COLO829 (cell line): ENCODE data around the gene VWA1.
"Not testable (repeated sequence)": the region's sequence is repeated elsewhere in the genome, so short reads cannot be mapped to it uniquely, and the experiment has no call there.

Source experiments
- DNase-seq: peaks from one replicate; pipeline ENCODE4 v3.0.0; 2012; ENCODE audit warnings: low spot score

VWA1 gene

DNA sequence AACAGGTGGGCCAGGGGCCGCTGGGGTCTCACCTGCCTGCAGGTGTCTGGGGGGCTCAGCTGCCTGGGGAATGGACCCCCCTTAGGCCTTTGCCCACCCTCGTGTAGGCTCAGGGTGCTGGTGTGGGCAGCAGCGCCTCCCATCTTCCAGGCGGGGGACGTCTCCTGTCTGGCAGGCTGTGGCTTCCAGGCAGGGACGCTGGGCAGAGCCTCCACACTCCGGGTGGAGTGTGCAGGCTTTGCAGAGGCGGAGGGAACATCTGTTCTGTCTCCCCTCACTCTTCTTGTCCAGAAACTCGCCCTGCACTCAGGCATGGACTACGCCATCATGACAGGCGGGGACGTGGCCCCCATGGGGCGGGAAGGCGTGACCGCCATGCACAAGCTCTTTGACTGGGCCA lies 20.4 kb downstream of the VWA1 start:
- not testable (repeated sequence) for DNase-seq

DNA sequence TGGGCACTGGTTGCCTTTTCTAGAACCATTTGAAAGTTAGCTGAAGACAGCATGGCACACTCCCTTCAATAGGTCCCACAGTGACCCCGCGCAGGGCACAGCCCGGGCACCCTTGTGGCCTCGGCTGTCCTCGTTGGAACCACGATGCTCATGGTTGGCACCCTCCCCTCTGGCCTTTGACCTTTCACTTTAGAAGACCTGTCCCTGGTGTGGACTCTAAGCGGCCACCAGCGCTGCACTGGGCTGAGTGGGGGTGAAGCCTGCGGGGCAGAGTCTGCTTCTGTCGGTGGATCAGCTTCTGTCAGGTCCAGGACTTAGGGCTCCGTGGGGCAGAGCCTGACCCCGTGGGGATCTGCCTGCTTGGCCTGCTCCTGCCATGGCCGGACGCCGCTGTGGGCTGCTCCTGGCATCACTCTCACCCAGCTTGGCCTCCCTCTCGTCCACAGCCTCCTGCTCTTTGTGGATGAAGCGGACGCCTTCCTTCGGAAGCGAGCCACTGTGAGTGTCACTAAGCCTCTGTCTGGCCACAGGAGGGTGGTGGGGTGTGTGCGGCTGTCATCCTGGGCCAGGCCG lies 21.3 kb downstream of the VWA1 start:
- DNase-seq: not testable (repeated sequence)

DNA sequence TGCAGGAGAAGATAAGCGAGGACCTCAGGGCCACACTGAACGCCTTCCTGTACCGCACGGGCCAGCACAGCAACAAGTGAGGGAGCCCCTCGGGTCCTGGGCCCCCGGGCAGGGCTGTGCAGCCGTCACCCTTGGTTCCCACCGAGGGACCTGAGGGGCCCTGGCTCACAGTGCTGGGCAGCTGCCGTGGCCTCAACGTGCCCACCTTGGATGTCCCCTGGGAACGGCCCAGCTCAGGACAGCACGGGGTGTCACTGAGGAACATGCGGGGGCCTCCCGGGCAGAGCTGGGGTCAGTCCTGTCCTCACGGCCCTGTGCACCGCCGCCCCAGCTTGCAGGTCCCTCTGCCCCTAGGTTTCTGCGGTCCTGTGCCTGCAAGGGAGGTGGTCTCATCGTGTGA lies 23.7 kb downstream of the VWA1 start:
- not testable (repeated sequence) for DNase-seq

DNA sequence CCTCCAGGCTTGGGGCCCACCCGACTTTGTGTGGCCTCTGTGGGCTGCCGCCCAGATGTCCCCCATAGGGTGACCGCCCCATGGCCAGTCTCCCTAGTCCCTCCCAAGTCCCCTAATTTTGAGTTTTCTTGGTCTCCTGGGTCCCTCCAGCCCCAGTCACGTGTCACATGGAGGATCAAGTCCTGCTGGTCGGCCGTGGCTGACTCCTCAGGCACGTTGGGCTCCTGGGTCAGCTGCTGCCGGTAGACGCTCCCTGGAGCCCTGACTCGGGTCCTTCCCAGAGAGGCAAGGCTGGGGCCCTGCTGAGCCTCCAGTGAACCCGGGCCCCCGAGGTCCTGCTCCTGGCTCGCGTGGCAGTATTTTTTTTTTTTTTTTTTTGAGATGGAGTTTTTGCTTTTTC lies 24.2 kb downstream of the VWA1 start:
- not testable (repeated sequence) for DNase-seq

DNA sequence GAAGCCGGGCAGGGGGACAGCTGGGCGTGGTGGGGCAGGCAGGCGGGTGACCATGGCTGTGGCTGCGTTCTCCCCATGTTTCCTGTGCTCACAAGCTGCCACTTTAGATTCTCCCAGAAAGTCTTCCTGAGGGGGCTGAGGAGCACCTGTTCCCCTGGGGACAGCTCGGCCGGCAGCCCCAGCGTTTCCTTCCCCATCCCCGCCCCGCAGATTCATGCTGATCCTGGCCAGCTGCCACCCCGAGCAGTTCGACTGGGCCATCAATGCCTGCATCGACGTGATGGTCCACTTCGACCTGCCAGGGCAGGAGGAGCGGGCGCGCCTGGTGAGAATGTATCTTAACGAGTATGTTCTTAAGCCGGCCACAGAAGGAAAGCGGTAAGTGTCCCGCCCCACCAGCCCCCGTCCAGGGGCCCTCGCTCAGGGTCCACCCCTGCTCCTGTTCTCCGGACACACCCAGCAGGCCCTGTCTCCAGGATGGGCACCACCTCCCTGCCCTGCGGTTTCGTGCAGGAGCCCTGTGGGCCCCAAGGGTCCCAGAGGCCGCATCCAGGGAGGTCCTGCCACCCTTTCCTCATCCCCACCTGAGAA lies 25.1 kb downstream of the VWA1 start:
- DNase-seq: no peak

DNA sequence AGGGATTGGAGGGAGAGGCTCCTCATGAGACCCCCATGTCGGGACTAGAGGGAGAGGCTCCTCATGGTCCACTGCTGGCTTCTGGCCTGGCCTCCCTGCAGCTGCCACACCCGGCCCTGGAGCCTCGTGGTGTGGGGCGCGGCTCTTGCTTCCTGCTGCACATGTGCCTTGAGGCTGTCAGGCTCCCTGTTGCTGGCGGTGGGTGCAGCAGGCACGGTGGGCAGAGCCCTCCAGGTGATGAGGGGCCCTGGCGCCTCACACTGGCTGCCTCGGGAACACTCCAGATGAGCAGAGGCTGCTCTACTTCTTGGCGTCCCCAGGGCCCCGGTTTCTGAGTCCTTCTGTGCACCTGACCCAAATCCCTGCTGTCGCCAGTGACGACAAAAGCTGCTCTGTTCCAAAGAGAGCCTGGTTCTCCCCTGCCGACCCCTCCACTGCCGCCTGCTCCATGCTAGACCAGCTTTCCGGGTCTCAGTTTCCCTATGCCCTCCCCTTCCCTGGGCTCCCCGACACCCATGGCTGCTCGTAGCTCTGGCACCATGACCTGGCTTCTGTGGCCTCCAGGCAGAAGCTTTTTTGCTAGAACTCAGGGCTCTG lies 26.3 kb downstream of the VWA1 start:
- DNase-seq: no peak

DNA sequence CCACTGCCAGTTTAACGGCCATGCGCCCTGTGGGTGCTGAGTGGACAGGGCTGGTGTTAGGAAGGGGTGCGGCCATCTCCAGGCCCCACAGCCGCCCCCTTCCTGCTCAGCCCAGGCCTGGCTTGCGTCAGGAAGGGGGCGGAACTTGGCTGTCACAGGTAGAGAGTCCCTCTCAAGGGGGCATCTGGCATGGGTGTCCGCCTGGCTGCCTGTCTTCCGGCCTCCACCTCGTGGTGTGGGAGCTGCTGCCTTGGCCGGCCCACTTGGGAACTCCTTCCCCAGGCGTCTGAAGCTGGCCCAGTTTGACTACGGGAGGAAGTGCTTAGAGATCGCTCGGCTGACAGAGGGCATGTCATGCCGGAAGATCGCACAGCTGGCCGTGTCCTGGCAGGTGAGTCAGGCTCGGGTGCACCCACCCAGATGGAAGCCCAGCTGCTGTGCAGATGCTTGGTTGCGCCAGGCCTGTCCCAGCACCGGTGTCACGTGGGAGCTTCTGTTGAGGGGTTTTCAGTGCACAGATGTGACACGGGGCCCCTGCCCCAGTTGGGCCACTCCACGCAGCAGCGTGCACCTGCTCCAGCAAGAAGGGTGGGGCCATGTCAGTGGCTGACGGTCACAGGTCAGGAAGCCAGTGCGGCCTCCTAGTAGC lies 27.0 kb downstream of the VWA1 start:
- DNase-seq: no peak

DNA sequence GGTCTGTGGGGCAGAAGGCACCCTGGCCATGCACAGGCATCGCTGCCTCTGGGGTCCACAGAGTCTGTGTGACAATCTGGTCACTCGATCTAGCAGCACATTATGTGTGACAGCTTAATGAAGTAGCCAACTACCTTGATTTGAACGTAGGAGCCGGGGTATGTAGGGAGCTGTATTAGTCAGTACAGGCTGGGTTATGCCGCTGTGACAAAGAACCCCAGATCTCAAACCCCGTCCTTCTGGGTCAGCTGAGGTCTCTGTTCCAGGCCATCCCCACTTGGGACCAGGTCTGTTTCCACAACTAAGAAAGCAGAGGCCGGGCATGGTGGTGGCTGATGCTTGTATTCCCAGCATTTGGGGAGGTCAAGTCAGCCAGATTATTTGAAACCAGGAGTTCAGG lies 27.8 kb downstream of the VWA1 start:
- no peak for DNase-seq

DNA sequence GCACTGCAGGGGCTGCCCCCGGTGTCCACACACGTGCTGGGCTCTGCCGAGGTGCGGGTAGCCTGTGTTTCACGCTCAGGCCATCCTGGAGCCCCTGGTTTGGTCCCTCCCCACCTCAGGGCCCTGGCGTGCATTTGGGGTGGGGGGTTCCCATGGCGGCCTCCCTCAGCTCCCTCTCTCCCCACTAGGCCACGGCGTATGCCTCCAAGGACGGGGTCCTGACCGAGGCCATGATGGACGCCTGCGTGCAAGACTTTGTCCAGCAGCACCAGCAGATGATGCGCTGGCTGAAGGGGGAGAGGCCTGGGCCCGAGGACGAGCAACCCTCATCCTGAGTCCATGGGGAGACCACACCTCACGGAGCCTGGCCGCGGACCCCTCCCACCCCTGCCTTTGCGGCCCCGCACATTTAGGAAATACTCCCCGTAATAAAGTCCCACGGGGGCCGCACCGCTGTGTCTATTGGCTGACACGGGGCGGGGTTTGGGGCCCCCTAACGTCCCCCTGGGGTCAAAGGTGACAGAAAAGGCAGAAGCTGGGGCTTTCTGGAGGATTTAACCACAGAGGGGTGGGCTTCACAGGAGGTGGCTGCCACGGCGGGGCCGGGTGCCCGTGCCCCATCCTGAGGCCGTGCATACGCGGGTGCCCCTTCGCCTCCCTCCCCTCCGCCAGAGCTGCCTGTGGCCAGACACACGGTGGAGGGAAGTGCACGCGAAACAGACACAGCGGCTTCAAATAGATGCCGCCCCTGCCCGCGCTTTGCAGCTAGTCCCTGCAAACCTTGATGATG lies 32.9 kb downstream of the VWA1 start:
- not testable (repeated sequence) for DNase-seq

DNA sequence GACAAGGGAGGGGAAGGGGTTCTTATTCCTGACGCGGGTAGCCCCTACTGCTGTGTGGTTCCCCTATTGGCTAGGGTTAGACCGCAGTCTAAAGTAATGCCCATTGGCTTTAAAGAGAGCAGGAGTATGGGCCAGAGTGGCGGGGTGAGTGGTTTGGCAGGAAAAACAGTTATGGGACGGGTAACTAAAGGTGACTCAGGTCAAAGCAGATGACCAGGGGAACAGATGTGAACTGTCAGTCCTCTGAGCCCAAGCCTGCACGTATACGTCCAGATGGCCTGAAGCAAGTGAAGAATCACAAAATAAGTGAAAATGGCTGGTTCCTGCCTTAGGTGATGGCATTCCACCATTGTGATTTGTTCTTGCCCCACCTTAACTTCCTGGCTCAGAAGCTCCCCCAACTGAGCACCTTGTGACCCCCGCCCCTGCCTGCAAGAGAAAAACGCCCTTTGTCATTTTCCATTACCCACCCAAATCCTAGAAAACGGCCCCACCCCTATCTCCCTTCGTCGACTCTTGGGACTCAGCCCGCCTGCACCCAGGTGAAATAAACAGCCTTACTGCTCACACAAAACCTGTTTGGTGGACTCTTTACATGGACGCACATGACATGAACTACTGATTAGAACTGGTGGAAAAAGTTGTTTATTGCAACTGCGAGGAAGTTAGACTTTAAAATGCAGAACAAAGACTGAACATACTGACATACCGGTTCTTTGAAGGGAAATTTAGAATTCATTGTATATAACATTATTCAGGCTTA lies 35.3 kb downstream of the VWA1 start:
- no peak for DNase-seq

DNA sequence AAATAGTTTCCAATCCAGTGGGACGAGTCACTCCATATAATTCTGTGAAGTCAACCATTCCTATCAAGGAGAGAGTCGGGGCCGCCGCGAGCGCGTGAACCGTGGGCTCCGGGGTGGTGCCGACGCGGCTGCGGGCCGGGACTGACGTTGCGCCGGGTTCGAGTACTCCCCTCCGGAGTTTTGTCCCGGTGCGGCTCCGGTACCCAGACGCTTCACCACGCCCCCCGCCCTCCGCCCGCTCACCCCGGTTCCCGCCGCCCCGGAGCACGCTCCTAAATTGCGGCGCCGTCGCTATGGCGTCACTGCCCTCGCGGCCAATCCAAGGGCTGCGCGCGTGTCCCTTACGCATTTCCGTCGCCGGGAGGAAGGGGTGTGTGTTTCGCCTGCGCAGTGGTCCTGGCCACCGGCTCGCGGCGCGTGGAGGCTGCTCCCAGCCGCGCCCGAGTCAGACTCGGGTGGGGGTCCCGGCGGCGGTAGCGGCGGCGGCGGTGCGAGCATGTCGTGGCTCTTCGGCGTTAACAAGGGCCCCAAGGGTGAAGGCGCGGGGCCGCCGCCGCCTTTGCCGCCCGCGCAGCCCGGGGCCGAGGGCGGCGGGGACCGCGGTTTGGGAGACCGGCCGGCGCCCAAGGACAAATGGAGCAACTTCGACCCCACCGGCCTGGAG lies 36.0 kb downstream of the VWA1 start, which contains the start of gene ATAD3B:
ATAD3B (plus strand) TSS at position 377 of the 664 bp plus-strand sequence; CDS start at position 497, 120 bp downstream.
- DNase-seq: peak; percentile 74

DNA sequence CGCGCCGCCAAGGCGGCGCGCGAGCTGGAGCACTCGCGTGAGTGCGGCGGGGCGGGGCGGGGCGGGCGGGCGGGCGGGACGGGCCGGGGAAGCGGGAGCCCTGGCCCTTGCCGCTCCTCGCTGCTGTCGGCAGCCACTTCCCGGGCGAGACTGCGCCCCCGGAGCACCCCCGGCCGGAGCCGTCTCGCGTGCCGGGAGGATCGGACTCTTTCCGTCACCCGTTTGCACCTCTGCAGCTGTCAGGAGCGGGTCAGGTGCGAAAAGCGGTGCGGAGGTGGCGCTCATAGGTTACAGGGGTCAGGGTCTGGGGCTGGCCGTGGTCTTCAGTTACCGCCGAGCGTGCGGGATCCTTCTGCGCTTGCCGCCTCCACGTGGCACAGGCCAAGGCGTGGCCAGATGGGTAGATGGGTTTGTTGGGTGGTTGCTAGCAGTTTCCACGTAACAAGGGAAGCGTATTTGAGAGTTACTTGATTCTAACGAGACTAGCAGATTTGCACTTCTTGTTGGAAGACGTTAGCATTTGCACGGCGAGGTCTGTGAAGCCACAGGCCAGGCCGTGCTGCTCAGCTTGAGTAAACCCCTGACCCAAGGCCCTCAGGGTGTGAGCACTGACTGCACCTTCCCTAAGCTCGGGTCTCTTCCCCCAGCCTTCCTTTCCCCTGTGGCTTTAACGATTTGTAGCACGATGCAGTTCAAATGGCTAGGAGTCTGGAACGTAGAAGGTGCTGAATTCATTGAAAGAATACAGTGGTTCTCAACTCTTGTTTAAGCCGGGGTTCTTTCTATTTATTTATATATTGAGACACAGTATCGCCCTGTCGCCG lies 36.8 kb downstream of the VWA1 start:
- DNase-seq: not testable (repeated sequence)

DNA sequence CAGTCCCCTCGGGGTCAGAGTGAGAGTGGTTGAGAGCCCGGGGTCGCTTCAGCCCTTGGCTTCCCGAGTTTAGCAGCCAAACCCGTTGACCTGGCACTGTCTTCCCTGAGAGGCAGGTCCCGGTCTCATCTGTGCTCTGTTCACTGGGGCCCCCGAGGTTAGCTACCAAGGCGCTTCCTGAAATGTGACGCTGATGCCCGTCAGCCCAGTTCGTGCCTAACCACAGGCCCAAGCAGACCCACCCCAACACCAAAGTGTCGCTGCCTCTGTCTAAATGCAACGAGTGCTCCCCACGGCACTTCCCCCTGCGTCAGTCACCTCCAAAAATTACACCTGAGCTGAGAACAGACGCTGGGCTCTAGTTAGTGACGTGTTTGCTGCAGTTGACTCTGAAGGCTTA lies 40.5 kb downstream of the VWA1 start:
- DNase-seq: not testable (repeated sequence)

DNA sequence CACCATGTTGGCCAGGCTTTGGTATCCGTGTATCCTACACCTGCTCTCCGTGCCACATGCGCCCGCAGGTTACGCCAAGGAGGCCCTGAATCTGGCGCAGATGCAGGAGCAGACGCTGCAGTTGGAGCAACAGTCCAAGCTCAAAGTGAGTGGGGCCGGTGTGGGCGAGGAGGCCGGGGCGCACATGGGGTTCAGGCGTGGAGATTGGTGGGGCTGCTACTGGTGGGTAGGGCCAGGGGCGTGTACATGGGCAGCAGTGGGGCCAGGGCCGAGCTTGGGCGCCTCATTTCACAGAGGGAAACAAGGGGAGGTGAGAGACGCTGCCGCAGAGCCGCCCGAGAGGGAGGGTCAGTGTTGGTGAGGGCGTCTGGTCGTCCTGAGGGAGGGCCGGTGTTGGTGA lies 41.7 kb downstream of the VWA1 start:
- no peak for DNase-seq

DNA sequence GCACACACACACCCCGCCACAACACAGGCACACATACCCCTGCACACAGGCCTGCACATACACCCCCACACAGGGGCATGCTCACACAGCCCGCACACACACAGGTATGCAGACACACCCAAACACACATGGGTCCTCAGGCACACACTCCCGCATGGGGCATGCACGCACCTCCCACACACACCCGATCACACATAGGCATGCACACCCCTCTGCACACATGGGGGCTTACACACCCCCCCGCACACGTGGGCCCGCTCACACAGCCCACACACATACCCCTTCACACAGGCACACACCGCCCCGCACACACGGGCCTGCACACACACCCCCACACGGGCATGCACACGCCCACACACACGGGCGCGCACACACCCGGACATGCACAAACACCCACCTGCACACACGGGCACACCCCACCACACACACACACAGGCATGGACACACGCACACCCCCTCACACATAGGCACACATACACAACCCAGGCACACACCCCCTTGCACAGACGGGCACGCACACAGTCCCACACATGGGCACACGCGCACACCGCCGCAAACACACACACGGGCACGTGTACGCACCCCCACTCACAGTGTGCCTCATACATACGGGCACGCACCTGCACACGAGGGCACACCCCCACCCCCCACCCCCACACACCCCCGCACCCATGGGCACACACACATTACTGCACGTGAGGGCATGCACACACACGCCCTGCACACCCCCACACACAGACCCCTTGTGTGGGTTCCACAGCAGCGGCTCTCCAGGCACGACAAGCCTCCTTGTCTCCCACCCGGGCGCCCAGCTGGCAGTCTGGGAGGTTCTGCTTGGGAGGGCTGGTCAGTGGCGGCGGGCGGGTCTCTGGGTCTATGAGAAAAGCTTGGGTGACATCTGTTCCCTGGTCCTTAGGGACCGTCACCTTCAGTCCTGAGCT lies 44.3 kb downstream of the VWA1 start:
- no peak for DNase-seq

DNA sequence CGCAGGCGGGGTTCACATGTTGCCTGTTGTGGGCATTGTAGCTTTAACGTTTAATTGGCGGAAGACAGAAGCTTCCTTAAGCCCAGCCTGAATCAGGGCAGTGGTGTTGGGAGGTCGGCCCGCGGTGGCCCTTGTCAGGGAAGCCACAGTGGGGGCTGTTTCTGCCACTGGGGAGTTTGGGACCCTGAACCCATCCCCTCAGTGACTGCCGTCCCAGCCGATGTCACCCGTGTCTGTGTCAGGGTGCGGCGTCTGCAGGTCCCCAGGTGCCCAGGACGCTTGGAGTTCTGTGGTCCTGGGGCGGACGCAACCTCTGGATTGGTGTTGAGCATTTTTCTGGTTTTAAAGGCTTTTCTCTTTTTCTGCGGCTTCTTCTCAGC lies 45.0 kb downstream of the VWA1 start:
- DNase-seq: not testable (repeated sequence)

DNA sequence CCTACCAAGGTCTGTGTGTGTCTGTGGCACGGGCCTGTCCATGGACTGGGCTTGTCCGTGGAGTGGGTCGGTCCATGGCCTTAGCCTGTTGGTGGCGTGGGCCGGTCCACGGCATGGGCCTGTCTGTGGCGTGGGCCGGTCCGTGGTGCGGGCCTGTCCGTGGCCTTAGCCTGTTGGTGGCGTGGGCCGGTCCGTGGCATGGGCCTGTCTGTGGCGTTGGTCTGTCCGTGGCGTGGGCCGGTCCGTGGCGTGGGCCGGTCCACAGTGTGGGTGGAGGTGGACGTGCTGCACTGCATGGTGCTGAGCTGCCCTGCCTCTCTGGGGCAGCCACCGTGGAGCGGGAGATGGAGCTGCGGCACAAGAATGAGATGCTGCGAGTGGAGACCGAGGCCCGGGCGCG lies 46.3 kb downstream of the VWA1 start:
- DNase-seq: not testable (repeated sequence)

DNA sequence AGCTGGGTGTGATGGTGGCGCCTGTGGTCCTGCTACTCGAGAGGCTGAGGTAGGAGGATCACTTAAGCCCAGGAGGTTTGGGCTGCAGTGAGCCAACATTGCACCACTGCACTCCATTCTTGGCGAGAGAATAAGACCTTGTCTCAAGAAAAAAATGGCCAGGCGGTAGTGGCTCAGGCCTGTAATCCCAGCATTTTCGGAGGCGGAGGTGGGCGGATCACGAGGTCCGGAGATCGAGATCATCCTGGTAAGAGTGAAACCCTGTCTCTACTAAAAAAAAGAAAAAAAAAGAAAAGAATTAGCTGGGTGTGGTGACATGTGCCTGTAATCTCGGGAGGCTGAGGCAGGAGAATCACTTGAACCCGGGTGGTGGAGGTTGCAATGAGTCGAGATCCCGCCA lies 47.4 kb downstream of the VWA1 start:
- no peak for DNase-seq

DNA sequence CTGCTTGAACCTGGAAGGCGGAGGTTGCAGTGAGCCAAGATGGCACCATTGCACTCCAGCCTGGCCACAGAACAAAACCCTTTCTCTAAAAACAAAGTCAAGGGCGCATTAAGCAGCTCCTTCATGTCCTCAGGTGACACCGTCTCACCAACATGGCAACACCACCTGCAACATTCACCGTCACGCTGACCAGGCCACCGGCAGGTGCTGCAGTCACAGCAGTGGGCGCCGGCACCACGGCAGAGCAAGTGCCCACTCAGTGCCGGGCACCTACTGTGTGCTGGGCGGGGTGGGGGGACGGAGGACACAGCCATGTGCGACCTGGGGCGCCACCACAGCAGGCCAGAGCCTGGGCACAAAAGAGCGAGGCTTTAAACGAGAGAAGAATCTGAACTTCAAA lies 48.2 kb downstream of the VWA1 start:
- no peak for DNase-seq
